ENCODE results near the gene PACRG. TPM values are rescaled to one million over a fixed set of nuclear protein-coding genes. Genes with fewer than 3 reads are reported as not detected.

The PACRG gene
- total RNA-seq, 2 donors from 2014 or later = not detected

DNA sequence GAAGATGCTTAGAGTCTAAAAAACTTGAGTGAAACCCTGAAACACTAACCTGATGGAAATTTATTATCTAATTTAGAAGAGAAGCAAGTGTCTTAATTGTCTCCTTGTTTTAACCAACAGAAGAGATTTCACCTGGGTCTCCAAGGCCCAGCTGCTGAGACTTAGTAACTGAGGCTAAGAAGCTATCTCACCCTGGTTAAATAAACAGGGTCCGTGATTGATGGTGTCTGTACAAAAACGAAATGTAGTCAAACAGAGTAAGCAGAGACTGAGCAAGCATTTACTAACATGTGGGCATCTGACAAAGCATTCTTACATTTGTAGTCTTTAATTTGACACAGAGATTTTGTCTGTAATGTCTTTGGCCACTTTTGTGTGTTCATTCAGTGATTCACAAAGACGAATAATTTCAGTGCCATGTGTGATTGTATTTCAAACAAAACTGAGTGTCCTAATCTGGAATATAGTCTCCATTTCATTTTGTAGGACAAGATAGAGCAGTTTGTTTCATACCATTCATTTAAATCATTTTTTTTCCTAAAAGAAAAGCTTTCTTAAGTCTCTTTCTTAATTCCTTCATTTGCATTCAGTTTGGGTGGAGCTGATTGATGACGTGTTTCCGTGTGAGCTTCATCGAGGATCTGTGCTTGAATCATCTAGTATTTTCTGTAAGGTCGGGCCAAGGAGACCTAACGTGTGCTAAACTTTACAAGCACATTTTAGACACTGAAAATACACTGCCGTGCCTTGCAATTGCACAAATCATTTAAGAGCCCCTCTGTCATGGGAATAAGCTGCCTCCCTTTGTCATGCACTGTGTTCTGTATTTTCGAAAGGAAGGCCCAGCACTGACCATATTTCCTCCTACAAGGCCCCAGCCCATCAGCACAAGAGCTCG, 516.2 kb downstream of the PACRG start:
- Mint-ChIP-seq H3K9me3 (no peaks in the 10 kb centered on the region), H3K36me3 (ENCODE audit: insufficient read depth in 2 of 2) (no peaks in the 10 kb centered on the region), H3K27me3 (ENCODE audit: low read depth) (no peaks in the 10 kb centered on the region), H3K4me3 (no peak overlapping the region), H3K27ac (no peak overlapping the region), H3K4me1 (ENCODE audit: low read depth) (no peaks in the 10 kb centered on the region)
- ATAC-seq (replicated peaks in 1 of 2) (no peak), DNase-seq (no peak)

DNA sequence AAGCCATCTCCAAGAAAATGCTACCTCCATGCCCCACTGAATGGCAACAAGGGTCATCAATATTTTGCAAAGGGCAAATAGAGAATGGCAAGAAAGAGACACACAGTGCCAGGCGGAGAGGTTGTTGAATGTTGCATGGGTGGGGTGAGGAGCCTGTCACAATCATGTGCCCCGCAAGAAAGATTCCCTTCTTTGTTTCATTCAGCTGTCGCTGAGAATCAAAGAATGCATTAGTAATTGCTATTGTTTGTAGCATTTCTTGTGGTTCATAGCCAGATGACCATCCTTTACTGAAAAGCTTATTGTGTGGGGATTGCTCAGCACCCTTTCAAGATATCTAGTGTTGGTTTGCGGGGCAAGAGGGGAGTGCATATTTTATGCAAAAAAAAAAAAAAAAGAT, 520.3 kb downstream of the PACRG start:
- Mint-ChIP-seq H3K27ac (no peak overlapping the region), H3K4me3 (no peak overlapping the region), H3K36me3 (ENCODE audit: insufficient read depth in 2 of 2) (no peaks in the 10 kb centered on the region), H3K9me3 (no peaks in the 10 kb centered on the region), H3K4me1 (ENCODE audit: low read depth) (no peaks in the 10 kb centered on the region), H3K27me3 (ENCODE audit: low read depth) (no peaks in the 10 kb centered on the region)
- no peak for ATAC-seq (replicated peaks in 1 of 2)
- no peak for DNase-seq

DNA sequence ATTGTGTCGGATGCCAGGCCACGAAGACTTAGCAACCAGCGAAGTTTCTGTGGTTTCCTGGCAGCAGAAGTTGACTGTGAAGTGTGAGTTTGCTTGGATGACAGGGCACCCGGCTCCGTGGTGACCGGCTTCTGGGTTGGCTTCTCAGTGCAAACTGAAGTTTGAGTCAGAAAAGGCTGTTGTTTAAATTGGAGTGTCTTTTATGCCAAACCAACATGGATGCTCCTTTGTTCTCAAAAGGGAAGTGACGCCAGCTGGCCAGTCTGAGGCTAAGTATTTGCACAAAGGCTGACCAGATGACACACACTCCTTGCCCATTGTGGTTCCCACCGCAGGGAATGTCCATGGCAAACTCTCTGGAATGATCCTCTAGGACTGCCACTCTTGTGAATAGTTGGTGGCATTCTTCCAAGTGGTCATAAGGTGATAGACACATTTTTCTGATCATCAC, 521.9 kb downstream of the PACRG start:
- DNase-seq = no peak
- Mint-ChIP-seq H3K27ac (no peak overlapping the region), H3K36me3 (ENCODE audit: insufficient read depth in 2 of 2) (no peaks in the 10 kb centered on the region), H3K27me3 (ENCODE audit: low read depth) (no peaks in the 10 kb centered on the region), H3K4me3 (no peak overlapping the region), H3K9me3 (no peaks in the 10 kb centered on the region), H3K4me1 (ENCODE audit: low read depth) (no peaks in the 10 kb centered on the region)
- ATAC-seq (replicated peaks in 1 of 2) = peak in 1 of 2 donors; percentile 28

DNA sequence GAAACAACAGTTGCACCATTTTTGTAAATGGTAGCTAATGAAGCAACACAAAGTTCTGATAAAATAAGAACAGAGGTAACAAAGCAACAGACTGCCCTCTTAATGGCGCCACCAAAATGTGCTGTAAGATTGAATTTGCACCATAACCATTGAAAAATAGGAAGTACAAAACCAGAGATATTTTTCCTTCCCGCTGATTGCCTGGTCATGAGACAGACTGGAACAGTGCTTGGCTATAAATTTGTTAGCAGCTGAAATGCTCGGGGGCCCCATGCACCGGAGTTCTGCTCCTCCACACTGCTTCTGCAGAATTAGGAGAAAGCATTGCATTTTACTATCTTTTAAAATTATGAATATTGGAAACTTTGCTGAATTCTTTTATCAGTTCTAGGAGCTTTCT, 522.3 kb downstream of the PACRG start:
- H3K4me3 Mint-ChIP-seq = no peak overlapping the region
- ATAC-seq (replicated peaks in 1 of 2) (no peak), DNase-seq (no peak)
- H3K27ac Mint-ChIP-seq = no peak overlapping the region
- H3K36me3 Mint-ChIP-seq (ENCODE audit: insufficient read depth in 2 of 2) = no peaks in the 10 kb centered on the region
- H3K9me3 Mint-ChIP-seq = no peaks in the 10 kb centered on the region
- H3K4me1 Mint-ChIP-seq (ENCODE audit: low read depth) = no peaks in the 10 kb centered on the region
- H3K27me3 Mint-ChIP-seq (ENCODE audit: low read depth) = no peaks in the 10 kb centered on the region

DNA sequence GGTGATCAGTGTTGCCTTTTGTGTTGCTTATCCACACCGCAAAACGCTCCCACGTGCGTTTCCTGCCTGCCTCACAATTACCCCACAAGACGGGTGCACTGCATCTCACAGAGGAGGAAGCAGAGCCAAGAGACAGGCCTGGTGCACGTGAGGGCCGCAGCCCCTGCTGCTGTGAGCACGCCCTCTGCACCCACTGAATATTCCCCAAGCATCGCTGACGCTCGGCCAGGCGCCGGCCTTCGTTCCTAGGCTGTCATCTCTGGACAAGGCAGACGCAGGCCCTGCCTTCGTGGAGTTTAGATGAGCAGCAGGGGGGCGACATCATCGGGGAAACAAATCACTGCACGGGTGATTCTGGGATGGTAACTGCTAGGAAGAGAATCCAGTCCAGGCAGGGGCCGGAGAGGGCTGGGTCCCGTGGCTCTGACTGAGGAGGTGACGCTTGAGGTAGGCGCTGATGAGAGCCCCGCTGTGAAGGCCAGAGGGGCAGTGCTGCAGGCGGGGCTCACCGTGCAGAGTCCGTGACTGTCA, 524.4 kb downstream of the PACRG start:
- Mint-ChIP-seq H3K27ac (no peak overlapping the region), H3K4me3 (no peak overlapping the region), H3K4me1 (ENCODE audit: low read depth) (no peaks in the 10 kb centered on the region), H3K9me3 (no peaks in the 10 kb centered on the region), H3K36me3 (ENCODE audit: insufficient read depth in 2 of 2) (no peaks in the 10 kb centered on the region), H3K27me3 (ENCODE audit: low read depth) (no peaks in the 10 kb centered on the region)
- no peak for DNase-seq
- no peak for ATAC-seq (replicated peaks in 1 of 2)

DNA sequence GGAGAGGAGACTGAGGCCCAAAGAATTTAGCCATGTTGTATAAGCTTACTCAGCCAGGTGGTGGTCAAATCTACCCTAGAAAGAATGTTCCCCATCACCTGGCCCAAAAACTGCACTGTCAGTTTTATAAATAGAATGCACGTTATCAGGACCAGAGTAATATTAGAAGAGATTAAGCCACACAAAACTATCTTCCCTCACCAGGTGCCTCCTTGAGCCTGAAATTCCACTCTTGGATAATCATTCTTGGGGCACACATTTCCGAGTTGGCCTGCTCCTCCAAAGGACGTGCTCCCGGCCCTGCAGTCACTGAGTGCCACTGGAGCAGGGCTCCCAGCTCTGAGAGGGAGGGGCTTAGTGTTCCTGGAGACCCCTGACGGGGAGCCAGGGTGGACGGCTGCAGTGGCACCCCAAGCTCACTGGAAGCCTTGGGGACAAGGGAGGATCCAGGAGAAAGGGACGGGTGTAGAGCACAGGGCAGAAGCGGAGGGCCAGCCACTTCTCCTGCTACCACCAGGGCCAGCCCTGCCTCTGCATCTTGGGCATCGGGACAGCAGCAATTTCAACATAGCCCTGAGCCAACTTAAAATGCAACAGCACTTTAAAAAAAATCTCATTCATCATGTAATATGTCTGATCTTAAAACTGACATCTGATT, 525.9 kb downstream of the PACRG start:
- DNase-seq (no peak), ATAC-seq (replicated peaks in 1 of 2) (no peak)
- H3K4me1 Mint-ChIP-seq (ENCODE audit: low read depth) = no peaks in the 10 kb centered on the region
- no peak overlapping the region for H3K4me3 Mint-ChIP-seq
- no peaks in the 10 kb centered on the region for H3K36me3 Mint-ChIP-seq (ENCODE audit: insufficient read depth in 2 of 2)
- no peak overlapping the region for H3K27ac Mint-ChIP-seq
- no peaks in the 10 kb centered on the region for H3K27me3 Mint-ChIP-seq (ENCODE audit: low read depth)
- no peaks in the 10 kb centered on the region for H3K9me3 Mint-ChIP-seq

DNA sequence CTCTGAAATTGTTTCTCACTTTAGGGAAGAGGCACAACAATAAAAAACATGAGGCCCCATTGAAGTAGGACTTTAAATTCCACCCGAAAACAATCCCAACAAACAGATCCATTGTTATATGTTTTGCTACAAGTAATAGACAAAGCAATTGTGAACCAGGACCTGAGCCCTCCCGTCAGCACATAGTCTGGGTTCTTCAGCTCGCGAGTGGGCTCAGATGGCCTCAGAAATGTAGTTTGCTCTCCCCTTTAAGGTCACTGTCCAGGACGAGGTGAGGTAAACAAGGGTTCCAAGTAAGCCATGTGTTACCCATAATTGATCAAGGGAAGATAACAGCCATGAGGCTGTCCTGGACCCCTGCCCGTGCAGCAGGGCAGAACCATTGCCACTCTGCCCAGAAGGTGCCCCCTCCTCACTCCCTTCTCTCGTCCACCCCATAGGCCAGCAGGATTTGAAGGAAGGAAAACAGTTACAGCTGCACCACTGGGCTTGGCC, 526.6 kb downstream of the PACRG start:
- Mint-ChIP-seq H3K36me3 (ENCODE audit: insufficient read depth in 2 of 2) (no peaks in the 10 kb centered on the region), H3K27me3 (ENCODE audit: low read depth) (no peaks in the 10 kb centered on the region), H3K4me1 (ENCODE audit: low read depth) (no peaks in the 10 kb centered on the region), H3K9me3 (no peaks in the 10 kb centered on the region), H3K4me3 (no peak overlapping the region), H3K27ac (no peak overlapping the region)
- ATAC-seq (replicated peaks in 1 of 2) = no peak
- DNase-seq = no peak

DNA sequence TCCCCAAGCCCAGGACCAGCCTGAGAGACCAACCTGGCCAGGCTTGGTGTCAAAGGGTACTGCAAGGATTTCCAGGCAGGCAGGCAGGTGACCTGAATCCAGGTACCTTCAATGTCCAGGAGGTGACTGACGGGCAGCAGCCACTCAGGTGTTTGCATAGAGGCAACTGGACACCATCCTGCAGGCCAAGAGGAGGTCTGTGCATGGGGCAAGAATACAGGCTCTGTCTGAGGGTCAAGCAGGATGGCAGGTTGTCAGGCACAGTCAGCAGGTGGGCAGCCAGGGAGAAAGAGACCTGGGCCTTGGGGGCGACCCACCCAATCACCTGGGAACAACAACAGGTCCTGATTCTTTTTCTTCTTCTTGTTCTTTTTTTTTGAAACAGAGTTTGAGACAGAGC, 527.5 kb downstream of the PACRG start:
- Mint-ChIP-seq H3K27me3 (ENCODE audit: low read depth) (peaks cover 6% of the 10 kb centered on the region), H3K9me3 (no peaks in the 10 kb centered on the region), H3K4me1 (ENCODE audit: low read depth) (peaks cover 4% of the 10 kb centered on the region), H3K4me3 (no peak overlapping the region), H3K27ac (no peak overlapping the region), H3K36me3 (ENCODE audit: insufficient read depth in 2 of 2) (no peaks in the 10 kb centered on the region)
- ATAC-seq (replicated peaks in 1 of 2) (no peak), DNase-seq (no peak)

DNA sequence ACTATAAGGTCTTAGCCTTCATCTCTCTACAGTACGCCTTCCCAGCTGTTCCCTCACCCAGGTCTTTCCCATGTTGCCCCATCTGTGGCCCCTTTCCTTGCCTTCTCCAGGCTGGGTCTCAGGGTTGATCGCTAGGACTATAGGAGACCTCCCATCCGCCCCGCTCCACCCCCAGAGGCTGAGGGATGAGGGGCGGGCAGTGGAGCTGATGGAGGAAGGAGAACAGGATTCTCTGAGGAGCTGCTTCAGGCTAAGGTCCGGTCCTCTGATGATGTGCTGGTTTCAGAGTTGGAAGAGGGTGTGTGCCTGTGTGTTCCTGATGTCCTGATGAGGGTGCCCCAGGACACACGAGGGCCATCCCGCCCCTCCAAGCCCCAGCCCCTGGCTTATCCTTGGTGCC, 531.9 kb downstream of the PACRG start:
- no peak overlapping the region for H3K27ac Mint-ChIP-seq
- ATAC-seq (replicated peaks in 1 of 2) (no peak), DNase-seq (no peak)

DNA sequence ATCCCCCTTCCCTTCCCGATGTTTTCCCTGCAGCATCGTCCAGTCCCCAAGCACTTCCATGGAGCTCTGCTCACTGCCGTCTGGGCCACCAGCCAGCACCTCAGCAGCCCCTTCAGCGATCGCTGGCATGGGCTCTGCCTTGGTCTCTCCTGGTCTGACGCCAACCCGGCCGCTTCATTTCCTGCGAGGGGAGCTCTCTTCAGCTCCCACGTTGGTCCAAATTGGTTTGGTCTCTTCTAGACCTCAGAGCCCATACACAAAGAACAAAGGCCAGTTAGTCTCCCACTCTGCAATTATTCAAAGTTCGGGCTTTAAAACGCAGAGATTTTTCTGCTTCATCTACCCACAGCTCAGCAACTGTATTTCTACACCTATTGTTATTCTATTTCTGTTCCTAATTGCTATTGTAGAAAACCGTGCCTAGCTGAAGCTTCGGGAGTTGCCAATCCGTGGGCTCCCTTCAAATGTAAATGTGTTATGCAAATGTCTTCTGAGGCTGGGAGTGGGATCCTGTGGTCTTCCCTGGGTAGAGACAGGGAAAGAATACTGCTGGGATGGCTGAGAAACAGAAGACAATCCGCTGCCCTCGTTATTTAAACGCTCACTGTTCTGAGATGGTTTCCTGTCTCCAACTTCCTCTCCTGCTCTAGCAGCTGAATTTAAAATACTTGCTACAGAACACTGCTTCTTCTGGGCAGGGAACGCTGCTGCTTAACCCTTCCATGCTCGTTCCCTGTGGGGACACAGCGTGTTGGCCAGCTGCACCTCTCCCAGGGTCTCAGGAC, 532.5 kb downstream of the PACRG start:
- peaks cover 9% of the 10 kb centered on the region for H3K4me1 Mint-ChIP-seq (ENCODE audit: low read depth)
- no peaks in the 10 kb centered on the region for H3K36me3 Mint-ChIP-seq (ENCODE audit: insufficient read depth in 2 of 2)
- H3K27ac Mint-ChIP-seq = no peak overlapping the region
- no peaks in the 10 kb centered on the region for H3K9me3 Mint-ChIP-seq
- ATAC-seq (replicated peaks in 1 of 2) (no peak), DNase-seq (no peak)
- peak overlapping the region; percentile 45 to 48 for H3K4me3 Mint-ChIP-seq
- peaks cover 10% of the 10 kb centered on the region for H3K27me3 Mint-ChIP-seq (ENCODE audit: low read depth)

More for the DNA sequence above, 531.9 kb downstream of the PACRG start:
- Mint-ChIP-seq H3K4me1 (ENCODE audit: low read depth) (peaks cover 9% of the 10 kb centered on the region), H3K9me3 (no peaks in the 10 kb centered on the region), H3K36me3 (ENCODE audit: insufficient read depth in 2 of 2) (no peaks in the 10 kb centered on the region), H3K27me3 (ENCODE audit: low read depth) (peaks cover 10% of the 10 kb centered on the region), H3K4me3 (no peak overlapping the region)

DNA sequence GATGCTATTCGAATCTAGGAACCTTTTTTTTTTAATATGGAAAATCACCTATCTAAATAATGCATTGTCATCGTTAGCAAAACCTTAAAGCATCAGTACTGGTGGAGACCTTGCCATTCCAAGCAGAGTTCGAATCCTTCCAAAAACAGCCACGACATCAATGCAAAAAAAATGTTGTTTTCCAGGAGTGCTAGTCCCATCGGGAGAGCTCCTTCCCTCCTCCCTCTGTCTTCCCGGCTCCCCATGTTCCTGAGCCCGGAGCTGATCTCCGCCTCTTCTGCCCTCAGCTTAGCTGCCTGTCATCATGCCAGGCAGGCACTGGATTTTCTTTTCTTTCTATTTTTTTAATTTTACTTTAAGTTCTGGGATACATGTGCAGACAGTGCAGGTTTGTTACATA, 533.1 kb downstream of the PACRG start:
- no peaks in the 10 kb centered on the region for H3K9me3 Mint-ChIP-seq
- H3K27me3 Mint-ChIP-seq (ENCODE audit: low read depth) = peaks cover 10% of the 10 kb centered on the region
- peaks cover 9% of the 10 kb centered on the region for H3K4me1 Mint-ChIP-seq (ENCODE audit: low read depth)
- DNase-seq (no peak), ATAC-seq (replicated peaks in 1 of 2) (no peak)
- H3K27ac Mint-ChIP-seq = no peak overlapping the region
- peak overlapping the region in 1 of 2 donors; percentile 48 for H3K4me3 Mint-ChIP-seq
- H3K36me3 Mint-ChIP-seq (ENCODE audit: insufficient read depth in 2 of 2) = no peaks in the 10 kb centered on the region

DNA sequence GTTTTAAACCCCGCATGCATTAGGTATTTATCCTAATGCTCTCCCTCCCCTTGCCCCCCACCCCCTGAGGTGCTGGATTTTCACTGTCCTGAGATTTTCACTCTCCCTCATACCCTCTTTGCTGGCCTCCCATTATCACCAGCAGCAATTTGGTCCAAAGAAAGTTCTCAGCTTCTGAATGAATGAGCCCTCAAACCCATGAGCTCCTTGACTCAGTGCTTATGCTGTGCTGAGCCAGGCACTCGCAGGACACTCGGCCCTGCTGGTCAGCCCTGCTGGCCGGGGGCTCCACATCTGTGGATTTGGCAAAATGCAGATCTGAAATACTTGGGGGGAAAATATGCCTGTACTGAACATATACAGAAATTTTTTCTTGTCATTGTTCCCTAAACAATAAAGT, 533.6 kb downstream of the PACRG start:
- Mint-ChIP-seq H3K27me3 (ENCODE audit: low read depth) (peaks cover 10% of the 10 kb centered on the region), H3K4me1 (ENCODE audit: low read depth) (peaks cover 9% of the 10 kb centered on the region), H3K27ac (no peak overlapping the region), H3K36me3 (ENCODE audit: insufficient read depth in 2 of 2) (no peaks in the 10 kb centered on the region), H3K9me3 (no peaks in the 10 kb centered on the region), H3K4me3 (no peak overlapping the region)
- no peak for ATAC-seq (replicated peaks in 1 of 2)
- DNase-seq = no peak

DNA sequence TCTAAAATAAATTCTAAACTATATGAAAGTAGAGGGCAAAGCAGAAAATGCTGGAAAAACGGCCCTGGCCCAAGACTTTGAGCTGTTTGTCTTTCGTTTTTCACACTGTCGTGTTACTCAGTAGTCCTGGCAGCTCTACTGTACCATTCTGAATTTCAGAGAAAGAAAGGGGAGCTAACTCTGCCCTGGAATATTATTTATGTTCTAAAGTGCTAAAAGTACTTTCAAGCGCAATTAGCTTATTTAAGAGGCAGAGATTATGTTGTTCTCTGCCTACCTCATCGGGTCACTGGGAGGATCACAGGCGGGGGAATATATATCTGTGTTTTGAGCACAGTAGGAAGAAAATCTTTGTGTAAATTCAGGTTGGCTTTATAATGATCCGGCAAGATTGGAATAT, 534.3 kb downstream of the PACRG start:
- Mint-ChIP-seq H3K27ac (no peak overlapping the region), H3K4me1 (ENCODE audit: low read depth) (peaks cover 9% of the 10 kb centered on the region), H3K9me3 (no peaks in the 10 kb centered on the region), H3K27me3 (ENCODE audit: low read depth) (peaks cover 10% of the 10 kb centered on the region), H3K36me3 (ENCODE audit: insufficient read depth in 2 of 2) (no peaks in the 10 kb centered on the region), H3K4me3 (no peak overlapping the region)
- ATAC-seq (replicated peaks in 1 of 2) (no peak), DNase-seq (no peak)
